HG03457 (cell line): Measurements from ENCODE around the gene VSTM2A.
"Not testable (repeated sequence)": the region's sequence is repeated elsewhere in the genome, so short reads cannot be mapped to it uniquely, and the experiment has no call there.

ENCODE experiments used
- ATAC-seq: cut with Tn5 transposase; IDR thresholded peaks from one replicate; pipeline ENCODE4 v1.9.1; 2021; ENCODE audit warnings: moderate number of reproducible peaks; ENCODE audit not compliant: unreplicated experiment

Gene VSTM2A

DNA sequence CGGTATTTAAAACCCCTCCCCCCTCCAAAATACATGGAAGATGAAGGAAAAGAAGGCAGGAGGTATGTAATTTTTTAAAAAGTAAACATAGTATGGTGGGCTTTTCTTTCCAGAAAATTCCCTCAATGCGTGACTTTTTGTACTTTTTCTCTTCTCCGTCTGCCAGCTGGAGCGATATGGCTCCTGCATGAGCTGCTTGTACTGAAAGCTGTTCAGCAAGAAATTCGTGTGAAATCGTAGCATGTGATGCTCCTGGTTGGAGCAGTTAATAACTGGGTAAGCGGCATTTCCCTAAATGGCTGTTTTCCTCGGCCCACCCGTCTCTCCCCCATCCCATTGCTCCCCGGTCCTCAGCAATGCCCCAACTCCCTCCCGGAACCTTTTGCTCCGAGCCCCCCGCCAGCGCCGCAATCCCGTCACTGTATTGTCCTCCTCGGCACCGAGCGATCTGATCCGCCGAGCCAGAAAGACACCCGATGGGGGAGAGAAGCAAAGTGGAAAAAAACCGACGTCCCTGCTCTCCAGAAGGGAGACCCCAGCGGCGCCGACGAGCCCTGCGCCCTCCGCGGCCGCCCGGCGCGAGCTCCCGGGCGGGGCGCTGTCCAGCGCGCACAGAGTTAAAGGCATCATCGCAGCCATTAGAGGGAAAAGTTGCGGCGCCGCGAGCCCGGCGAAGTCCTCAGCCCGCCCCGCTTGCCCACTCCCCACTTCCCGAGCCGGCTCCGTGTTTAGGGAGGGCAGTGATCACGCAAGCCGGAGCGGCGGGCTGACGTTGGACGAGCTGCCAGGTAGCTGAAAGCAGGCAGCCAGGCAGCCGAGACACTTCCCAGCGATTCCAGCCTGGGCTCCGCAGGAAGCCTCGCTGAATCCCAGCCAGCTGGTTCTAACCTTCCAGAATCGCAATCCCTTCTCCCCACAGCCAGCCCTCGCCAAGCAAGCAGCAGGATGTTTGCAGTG, at the start of gene VSTM2A:
TSS of gene VSTM2A (plus strand) at position 707 of the 957 bp plus-strand sequence. CDS start 356 bp downstream, outside the sequence.
- no peak for ATAC-seq

DNA sequence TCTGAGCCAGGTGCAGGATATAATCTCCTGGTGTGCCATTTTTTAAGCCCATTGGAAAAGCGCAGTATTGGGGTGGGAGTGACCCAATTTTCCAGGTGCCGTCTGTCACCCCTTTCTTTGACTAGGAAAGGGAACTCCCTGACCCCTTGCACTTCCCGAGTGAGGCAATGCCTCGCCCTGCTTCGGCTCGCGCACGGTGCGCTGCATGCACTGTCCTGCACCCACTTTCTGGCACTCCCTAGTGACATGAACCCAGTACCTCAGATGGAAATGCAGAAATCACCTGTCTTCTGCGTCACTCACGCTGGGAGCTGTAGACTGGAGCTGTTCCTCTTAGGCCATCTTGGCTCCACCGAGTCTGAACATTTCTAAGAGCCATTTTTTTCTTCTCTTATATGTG, 37.6 kb upstream of the VSTM2A start:
- ATAC-seq: not testable (repeated sequence)

GRCh38 chr7:54529568-54529967, 12.6 kb upstream of the VSTM2A start:
- ATAC-seq: no peak

DNA sequence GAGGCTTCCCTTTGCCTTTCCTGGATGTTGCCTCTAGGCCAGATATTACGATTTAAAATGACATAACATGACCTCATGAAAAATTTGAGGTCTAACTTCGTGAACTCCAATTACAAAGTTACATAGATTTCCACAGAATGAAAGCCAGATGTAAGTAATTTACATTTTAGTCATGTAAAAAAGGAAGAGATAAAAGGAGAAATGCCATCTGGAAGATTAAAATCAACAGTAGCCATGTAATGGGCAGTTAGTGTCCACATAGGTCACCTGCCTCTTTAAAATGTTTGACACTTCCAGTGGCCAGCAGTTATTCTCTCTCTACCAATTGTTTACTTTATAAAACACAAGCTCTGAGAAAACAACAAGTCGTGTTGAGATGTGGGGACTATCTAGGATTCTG, 4.1 kb upstream of the VSTM2A start:
- no peak for ATAC-seq

GRCh38 chr7:54543051-54543488, 895 bp downstream of the VSTM2A start:
- no peak for ATAC-seq

GRCh38 chr7:54544149-54544526, 2.0 kb downstream of the VSTM2A start:
- no peak for ATAC-seq

DNA sequence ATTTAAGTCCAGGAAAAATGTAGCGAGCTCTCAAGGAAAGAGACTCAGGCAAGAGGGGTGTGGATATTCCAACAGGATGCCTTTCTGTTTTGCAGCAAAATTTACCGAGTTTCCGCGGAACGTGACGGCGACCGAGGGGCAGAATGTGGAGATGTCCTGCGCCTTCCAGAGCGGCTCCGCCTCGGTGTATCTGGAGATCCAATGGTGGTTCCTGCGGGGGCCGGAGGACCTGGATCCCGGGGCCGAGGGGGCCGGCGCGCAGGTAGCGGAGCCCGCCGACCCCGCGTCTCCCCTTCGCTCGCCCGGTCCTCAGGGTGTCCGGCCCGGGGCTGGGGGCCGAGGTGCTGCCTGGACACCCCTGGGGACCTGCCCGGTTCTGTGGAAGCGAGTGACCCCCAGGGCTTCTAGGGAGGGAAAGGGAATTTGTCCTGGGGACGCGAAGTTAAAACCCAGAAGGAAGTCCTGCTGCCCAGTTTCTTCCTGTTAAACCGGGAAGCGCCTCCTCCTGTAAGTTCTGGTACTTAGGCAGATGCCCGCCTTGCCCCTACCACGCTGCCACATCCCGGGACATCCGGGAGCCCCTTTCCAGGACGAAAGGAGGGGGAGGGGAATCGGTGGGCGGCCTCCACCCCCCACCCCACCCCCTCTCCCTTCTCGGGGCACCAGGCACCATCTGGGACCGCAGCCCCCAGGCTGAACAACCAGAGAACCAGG, 2.5 kb downstream of the VSTM2A start:
- ATAC-seq: no peak

GRCh38 chr7:54545241-54545563, 3.0 kb downstream of the VSTM2A start:
- no peak for ATAC-seq

DNA sequence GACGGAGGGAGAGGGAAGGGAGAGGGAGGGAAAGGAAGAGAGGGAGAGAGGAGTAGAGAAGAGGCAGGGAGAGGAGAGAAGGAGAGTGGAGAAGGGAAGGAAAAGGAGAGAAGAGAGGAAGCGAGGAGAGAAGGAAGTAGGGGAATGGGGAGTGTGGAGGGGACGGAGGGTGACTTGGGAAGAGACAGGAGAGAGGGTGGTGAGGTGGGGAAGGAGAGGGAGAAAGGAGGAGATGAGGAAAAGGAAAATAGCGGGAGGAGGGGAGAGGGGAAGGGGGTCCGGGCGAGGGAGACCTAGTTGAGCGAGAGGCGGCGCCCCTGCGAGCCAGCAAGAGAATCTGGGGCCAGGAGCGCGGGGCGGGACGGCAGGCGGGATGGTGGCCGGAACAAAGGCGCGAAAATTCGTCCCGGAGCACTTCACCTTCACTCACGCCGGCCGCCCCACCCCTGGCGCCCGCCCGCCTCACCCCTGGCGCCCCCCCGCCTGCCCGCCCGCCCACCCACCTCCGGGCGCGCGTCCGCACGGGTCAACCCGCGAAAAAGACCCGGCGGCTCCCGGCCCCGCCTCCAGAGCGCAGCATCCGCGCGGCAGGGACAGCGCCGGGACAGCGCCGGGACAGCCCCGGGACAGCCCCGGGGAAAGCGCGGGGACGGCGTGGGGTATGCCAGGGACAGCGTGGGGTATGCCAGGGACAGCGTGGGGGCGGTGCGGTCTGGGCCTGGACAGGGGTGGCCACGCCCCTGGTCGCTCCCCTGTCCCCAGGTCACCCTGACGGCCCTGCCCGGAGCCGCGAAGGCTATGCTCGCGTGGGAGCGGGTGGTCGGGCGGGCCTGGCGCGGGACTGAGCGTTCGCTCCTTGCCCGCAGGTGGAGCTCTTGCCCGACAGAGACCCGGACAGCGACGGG, 4.2 kb downstream of the VSTM2A start:
- ATAC-seq: no peak

DNA sequence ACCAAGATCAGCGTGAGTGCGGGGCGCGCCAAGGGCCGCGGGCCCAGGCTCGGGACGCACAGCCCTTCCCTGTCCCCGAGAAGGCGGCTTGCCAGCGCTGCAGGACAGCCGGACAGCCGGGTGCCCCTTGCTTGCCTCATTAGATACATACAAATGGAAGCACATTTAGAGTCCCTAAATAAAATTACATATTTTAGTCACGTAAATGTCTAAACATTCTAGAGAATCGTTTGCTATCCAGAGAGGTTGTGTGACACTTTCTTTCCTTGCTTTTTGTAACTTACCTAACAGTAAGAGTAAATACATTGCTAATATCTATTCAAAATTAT, 4.8 kb downstream of the VSTM2A start:
- no peak for ATAC-seq

- ATAC-seq: no peak
Observed at GRCh38 chr7:54550471-54550870, 8.3 kb downstream of the VSTM2A start.

GRCh38 chr7:54556121-54556520, 13.9 kb downstream of the VSTM2A start:
- ATAC-seq: no peak

GRCh38 chr7:54559401-54559800, 17.2 kb downstream of the VSTM2A start:
- ATAC-seq: no peak

- ATAC-seq: no peak
Observed at GRCh38 chr7:54560198-54560597, 18.0 kb downstream of the VSTM2A start.

GRCh38 chr7:54560723-54561122, 18.5 kb downstream of the VSTM2A start:
- no peak for ATAC-seq

GRCh38 chr7:54563329-54563916, 21.2 kb downstream of the VSTM2A start:
- no peak for ATAC-seq

DNA sequence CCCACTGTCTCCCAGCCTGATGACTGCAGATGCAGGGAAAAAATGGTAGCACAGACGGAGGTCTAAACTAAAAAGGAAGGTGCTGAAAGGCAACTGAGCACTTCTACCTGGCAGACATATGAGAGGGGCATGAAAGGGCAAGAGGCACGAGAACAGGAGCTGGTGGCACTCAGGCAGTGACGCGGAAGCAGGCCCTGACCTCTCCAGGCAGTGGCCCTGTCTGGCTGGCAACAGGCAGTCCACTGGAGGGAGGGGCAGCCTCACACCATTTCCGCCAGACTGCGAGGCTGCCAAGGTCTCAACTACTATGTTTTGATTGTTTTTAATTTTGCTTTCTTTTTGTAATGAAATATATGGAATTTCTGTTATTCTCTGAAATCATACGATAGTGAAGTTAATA, 23.3 kb downstream of the VSTM2A start:
- no peak for ATAC-seq

DNA sequence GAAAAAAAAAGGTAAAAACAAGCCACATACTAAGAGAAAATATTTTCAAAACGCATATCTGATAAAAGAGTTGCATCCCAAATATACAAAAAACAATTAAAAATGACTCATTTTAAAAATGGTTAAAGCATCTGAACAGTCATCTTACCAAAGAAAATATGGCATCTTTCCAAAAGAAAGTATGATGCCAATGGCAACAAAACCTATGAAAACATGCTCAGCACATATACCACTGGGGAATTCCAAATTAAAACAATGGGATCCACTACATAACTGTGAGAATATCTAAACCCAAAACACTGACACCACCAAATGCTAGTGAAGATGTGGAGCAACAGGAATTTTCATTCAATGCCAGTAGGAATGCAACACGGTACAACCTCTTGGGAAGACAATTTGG, 39.3 kb downstream of the VSTM2A start:
- ATAC-seq: no peak

DNA sequence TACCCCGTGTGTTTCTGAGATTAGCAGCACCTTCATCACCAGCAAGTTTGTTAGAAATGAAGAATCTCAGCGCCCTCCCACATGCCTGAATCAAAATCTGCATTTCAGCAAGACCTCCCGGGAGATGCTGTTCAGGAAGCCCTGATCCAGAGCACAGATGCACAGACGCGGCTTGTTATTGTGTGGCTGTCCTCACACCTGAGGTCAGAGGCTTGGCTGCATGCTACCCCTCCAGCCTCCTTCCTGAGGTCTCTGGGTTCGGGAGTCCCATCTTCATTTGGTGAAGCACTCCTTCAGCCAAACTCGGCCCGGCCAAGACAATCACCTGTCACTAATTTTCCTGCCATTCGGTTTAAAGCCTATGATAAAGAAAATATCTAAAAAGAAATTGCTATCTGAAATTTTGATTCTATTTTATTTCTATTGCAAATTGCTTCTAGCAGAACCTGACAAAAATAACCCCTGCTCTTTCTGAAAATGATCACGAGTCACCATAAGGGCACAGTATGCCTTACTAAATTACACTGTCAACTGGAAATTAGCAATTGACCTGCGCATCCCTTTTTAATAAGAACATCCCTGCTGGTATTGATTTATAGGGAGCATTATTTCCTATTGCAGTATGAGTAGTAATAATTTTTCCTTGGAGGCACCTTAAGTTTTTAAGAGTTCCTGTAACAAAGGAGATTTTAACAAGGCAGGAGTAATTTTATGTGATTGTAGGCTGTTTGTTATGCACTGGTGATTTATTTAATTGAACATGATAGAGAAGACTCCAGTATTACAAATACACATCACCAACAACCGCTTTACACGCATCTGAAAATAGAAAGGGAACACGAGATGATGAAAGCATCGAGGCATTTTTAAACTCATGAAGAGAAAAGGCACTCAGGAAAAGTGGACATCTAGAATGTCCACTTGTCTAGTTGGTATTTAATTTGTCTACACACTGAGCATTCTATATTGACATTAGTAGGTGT, 49.5 kb downstream of the VSTM2A start:
- ATAC-seq: no peak

GRCh38 chr7:54596747-54597146, 54.6 kb downstream of the VSTM2A start:
- ATAC-seq: no peak
